ENCODE data around the gene KRT12.
"Not testable (repeated sequence)": the region's sequence is repeated elsewhere in the genome, so short reads cannot be mapped to it uniquely, and the experiment has no call there.

The KRT12 gene

DNA sequence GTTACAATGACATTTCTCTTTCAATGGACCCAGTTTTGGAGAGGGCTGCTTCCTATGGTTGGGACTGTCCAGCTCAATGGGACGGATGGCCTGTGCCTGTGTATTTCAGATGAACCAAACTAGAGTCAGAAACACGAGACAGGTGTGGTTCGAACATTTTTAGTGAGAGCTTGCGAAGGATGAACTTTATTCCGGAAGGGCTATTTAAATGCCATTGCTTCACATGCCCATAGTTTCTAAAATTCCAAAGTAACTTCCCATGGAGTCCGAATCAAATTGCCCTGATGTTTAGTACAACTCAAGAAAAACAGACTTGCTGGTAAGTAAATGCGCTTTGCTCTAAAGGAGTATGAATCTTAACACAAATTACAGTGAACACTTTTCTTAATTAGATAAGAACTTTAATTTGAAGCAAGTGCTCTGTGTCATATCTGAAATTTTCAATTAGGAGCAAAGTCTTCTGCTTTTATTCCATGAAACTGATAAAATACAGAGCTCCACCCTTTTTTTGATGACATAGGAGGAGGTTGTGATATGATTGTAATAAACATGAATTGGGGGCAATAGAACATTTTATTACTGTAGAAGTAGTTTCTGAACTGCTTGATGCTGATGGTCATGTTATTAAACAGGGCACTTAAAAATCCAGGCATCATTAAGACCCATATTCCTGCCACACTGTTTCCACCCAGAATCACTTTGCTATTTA lies 16.8 kb upstream of the KRT12 start:
- DNase-seq = no peak

DNA sequence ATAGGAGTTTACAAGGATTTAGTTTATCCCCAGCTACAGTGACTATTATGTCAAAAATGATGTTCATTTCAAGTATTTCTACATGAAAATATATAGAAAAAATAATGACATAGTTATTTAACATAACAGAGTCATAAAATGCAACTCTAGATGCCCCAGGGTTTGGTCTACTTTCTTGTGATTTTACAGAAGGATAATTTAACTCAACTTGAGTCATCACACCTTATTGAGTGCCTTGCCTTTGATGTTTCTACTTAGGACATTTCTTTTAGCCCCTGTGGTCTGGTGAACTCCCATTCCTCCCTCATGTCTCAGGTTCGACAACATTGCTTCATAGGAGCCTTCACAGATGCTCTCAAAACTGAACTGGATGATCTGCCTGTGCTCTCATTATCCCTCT lies 16.0 kb upstream of the KRT12 start:
- no peak for DNase-seq

DNA sequence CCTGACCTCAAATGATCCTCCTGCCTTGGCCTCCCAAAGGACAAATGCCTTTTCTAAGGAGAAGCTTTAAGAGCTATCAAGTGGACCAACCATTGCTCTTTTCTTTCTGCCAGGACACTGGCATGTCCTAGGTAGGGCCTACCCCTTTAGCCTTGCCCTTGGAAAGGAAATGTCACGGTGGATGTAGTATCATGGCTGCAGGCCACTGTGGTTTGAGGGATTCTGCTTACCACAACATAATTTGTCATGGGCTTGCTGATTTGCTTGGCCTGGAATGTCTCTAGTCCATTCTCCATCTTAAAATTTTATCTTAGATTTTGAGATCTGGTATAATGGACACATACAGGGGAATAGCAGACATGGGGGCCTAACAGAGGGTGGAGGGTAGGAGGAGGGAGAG lies 12.0 kb upstream of the KRT12 start:
- DNase-seq = no peak

DNA sequence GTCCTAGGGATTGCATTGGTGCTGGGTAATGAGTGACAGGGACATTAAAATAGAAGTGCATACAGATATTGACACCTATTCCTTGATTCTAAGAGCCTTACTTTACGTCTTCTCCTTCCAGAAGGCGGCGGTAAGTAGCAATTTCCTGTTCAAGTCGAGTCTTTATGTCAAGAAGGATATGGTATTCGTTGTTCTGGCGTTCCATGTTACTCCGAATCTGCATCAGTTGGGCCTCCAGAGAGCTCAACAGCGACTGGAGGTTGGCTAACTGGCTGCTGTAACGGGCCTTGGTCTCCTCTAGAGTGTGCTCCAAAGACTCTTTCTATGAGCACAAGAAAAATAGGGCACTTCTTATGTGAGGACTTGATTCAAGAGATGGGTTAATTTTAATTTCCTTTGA lies 11.0 kb upstream of the KRT12 start:
- DNase-seq = no peak

DNA sequence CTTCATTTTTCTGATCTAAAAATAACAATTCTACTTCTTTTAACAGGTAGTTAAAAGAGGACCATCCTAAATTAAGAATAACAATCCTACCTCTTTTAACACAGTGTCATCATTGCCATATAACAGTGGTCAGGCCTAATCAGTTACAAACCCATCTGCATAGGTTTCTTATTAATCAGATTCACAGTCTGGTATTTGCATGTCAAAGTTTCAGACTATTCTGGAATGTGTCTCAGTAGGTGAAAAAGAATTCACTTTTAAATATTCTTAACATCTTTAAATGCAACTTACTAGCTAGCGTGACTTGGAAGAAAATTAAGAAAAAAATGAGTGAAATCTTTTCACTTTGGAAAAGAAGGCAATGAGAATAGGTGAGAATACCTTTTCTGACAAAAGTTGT lies 6.8 kb upstream of the KRT12 start:
- DNase-seq = no peak

DNA sequence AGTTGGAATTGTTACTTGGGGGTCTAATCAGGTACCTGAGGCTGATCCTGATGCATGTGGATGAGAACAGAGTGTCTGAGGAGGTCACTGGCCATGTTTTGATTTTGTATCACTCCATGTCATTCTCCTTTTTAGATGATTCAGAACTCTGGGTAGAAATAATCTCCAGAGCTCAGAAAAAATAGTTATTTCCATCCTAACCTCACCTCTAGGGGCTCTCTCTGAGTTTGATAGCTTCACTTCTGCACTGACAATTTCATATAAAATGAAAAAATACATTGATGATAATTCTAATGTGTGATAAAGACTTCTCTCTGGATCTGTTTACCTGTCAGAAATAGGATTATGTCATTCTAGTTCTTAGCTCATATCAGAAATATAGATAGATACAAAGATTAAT lies 6.2 kb upstream of the KRT12 start:
- no peak for DNase-seq

DNA sequence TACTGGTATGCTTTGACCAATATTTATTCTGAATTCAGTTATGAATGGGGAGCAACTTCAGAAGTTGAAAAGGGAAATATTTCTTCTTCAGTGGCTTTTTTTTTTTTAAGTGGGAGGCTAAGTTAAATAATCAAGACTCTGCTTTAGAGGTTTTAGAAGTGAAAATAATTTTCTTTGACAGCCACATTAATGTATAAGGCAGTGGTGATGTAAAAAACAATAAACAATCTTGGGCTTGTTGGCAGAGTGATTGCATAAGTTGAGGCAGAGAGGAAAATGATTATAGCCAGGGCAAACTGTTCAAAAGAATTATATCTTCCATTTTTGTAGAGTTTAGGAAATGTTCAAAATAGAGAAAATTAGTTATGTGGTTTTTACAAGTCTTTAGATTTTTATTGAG lies 5.4 kb upstream of the KRT12 start:
- no peak for DNase-seq

DNA sequence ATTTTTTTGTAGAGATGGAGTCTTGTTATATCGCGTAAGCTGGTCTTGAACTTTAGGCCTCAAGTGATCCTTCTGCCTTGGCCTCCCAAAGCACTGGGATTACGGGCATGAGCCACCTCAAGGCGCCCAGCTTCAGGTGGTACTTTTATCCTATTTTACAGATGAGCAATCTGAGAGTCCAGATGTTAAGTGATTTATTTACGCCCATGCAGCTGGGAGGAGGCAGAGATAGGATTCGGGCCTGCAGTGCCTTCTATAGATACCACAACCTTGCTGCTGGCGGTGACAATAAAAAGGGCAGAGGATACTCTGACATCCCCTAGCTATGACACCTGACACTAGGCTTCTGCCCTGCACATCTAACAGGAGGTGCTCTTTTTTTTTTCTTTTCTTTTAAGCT lies 4.3 kb upstream of the KRT12 start:
- no peak for DNase-seq

DNA sequence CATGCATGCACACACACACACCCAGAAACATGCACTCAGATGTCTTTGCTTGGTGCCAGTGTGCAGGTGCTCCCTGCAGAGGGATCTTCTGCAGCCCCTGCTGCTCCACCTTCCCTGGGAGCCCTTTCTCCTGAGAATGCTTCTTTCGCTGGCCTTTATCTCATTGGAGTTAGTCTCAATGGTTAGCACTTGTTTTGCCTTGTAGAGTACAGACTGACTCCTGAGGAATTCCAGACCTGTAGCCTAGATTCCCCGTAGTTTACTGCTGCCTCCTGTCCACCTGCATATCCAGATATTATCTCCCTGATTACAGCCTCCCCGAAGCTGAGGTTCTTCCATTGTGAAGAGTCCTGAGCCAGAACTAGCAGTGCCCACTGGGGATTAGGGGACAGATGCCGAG lies 3.1 kb upstream of the KRT12 start:
- DNase-seq = no peak

DNA sequence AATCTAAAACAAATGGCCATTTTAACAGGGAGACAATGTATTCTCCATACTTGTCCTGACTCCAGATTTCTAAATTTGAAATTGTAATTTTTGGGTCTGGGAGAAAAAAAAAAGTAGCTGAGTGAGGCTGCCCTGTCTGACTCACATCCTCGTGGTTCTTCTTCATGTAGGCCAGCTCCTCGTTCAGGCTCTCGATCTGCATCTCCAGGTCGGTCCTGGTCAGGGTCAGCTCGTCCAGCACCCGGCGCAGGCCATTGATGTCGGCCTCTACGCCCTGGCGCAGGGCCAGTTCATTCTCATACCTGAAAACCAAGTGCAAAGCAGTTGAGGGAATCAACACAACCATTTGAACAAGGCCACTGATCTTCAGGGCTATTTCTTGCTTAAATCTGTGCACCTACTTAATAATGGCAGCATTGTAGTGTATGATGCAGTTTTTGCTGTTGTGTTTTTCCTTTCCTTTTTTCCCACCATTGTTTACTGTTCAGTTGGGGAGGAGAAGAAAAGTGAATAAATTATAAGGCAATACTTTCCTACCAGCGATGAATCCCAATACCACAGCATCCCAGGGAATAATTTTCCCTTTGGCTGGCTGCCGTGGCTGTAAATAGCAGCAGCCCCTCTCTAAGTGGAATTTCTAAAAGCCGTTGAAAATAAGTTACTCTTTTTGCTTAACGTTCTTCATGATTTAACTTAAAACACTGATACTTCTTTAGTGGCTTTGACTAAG lies 2.2 kb downstream of the KRT12 start:
- DNase-seq = no peak

DNA sequence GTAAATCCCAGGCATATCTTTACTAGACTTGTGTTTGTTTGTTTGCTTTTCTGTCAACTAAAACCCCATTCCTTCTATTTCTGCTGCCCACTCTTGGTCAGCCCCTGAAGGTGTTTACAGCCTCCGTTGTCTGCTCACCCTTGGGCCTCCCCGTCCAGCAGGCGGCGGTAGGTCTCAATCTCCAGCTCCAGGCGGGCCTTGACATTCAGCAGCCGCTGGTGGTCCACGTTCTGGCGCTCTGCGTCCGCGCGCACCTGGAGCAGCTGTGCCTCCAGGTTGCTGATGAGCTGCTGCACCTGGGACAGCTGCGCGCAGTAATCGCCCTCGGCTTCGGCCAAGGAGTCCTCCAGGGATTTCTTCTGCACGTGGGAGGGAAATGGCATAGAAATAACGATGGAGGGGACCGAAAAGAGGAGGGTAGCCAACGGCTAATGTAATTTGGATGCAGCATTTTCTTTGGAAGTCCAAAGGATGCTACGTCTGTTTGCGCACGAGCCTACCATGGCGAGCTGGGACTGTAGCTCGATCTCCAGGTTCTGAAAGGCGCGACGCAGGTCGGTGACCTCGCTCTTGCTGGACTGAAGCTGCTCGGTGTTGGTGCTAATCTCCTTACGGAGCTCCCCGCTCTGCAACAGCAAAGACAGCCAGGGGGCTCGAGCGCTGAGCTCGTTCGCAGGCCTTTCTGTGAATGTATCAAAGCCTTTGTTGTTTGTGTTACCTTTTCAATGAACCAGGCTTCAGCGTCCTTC lies 3.9 kb downstream of the KRT12 start:
- DNase-seq = no peak

DNA sequence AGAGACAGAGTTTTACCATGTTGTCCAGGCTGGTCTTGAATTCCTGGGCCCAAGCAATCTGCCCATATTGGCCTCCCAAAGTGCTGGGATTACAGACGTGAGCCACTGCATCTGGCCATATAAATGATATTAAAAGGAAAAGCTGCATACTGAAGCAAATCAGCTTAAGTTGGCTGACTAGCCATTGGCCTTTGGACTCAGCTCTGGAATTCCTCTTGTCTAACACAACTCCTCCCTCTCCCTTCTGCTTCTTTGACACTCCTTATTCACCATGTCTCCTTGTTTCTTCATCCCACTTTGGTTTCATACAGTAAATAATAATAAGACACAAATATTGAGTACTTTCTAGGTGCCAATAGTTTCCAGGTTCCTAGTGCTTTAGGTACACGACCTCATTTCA lies 7.5 kb downstream of the KRT12 start:
- DNase-seq = no peak

DNA sequence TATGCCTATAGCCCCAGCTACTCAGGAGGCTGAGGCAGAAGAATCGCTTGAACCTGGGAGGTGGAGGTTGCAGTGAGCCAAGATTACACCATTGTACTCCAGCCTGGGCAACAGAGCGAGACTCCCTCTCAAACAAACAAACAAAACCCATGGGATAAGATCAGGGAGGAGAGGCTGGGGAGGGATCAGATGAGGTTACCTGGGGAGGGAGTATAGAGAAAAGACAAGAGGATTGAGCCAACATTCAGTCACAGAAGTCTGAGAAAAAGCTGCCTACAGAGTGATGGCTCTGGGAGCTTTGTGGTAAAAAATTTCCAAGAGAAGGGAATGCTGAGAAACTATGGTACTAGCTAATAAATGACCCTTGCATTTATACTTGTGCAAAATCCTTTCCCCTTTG lies 8.4 kb downstream of the KRT12 start:
- not testable (repeated sequence) for DNase-seq

DNA sequence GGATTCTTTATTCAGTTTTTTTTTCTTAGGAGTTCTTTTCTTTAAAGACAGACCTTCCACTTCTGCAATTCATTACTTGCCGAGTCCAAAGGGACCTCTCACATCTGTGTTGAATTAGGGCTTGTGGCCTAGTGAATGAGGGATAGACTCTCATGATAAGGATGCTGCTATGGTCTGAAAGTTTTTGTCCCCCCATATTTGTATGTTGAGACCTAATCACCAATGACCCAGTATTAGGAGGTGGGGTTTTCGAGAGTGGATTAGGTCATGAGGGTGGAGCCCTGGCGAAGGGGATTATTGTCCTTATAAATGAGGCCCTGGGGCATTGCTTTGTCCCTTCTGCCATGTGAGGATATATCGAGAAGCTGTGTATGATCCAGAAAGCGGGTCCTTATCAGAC lies 9.5 kb downstream of the KRT12 start:
- DNase-seq = no peak

DNA sequence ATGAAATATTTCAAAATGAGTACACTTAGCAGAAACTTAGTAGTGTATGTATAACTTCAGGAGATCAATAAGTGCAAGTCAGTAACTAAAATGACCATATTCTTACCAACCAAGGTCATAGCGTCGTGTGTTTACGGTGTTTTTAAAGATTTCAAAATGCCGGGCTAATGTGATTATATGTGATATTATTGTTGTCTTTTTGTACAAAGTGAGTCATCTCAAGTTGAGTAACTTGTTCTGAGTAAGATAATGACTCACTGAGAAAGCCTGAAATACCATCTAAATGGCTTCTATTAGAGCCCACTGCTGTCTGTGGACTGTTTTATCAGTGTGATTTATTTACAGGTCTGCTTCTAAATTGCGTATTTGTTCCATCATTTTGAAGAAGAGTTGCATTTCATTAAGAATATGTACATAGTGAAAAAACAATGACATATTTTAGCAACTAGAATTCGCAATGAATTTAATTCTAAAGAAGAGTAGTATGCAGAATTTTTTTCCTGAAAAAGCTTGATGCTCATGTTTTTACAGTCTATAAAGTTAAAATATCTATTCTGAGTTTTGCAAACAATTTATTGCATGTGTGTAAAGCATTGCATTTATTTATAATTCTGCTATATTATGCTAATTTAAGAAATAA lies 12.7 kb downstream of the KRT12 start:
- peak; percentile 73 for DNase-seq

DNA sequence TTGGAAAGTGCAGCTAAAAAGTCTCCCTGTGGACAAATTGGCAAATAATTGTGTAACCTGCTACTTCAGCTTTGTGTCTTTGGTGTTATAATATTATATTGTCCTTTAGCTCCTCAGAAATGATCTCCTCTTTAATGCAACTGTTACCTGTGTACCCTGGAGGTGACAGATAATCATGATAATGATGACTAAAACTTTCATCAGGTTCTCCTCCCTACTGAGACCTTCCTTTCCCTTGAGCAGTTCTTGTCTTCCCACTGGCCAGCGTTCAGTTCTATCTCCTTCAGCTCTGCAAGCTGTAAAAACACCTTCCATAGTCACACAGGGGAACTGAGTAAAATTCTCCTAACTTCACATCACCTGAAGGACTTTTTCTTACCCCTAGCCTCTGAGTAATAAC lies 14.7 kb downstream of the KRT12 start:
- DNase-seq = no peak

DNA sequence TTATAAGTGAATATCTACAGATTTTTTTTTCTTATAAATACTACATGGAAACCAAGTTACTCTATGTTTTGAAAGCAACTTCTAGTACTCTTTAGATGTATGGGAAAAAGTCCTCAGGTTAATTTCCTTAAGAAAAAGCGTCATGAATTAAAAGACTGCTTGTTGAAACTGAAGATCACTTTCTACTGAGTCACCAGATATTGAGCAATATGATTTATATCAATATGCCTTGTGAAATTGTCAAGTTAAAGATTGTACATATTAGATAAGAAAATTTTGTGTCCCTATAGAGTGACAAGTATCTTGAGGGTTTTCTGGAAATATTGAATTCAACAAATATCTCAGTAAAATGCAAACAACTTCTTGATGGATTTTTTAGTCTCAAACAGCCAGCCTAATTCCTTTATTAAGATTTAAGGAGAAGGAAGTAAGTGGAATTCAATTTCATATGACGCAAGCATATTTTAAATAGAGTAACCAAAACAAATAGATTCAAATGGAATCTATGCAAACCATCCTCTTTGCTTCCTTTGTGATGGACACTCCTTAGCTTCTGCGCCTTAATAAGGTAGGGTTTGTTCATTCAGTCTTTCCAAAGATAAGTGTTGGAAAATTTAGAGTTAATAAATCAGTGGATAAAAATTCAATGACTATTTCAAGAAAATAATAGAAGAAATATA lies 16.6 kb downstream of the KRT12 start:
- no peak for DNase-seq

DNA sequence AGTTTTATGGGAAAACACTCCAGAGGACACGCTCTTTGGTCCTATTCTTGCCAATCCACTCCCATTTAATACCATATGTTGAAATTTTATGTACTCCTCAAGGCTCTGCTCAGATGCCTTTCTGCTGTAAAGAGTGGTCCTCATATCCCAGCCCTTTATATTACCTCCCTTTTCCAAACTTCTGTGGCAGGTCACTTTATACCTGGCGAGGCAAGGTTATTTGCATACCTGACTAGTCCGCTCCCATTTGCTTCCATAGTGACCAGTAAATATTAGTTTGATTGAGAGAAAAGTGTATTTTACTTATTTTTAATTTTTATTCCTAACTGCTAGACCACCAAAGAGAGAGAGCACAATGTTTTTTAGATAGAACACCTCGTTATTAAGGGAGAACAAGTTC lies 17.3 kb downstream of the KRT12 start:
- DNase-seq = no peak

DNA sequence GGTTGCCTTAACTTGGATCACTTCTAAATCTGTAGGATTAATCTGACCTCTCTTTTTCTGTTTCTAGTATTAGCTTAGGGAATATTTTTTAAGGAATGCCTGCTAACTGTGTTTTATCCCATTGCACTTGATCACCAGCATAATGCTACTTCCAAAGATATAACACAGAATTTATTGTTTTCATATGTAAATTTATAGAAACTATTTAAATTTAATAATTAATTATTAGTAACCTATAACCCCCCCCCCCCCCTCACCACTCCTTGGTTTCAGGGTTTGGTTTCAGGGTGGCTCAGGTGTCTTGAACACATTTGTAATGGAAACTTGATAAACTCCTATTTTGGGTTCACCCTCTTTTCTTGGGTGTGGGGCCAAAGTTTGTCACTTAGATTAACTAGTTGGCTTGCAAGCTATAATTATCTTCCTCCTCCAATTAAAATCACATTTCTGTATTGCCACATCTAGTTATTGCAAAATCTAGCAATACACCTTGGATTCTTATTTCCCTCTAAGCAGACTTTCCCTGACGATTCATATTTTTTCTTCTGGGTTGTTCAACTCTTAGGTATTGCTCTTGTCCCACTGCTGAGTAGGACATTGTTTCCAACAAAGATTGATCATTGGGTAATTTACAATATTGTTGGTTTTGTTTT lies 18.3 kb downstream of the KRT12 start:
- no peak for DNase-seq

DNA sequence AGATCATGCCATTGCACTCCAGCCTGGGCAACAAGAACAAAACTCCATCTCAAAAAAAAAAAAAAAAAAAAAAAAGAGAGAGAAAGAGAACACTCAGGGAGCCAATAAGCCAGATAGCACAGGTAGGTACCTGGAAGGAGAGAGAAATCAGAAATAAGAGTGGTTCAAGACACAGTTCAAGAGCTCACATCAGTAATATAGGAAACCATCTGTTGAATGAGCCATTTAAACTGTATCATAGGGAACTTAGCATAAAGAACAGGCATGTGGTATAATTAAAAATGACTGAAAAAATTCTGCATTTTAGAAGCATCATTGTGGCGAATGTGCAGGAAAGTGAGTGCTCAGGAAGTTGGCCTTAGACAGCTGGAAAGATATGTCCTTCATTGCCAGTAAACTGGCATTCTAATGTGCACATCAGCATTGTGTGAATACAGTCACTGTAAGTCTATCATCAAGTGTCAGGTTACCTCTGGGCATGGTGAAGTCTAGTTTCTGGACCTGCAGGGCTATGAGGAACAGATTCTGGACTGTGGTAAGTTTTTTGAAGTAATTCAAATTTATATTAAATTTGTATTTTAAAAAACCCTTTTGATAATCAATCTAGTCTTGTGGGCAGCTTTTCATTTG lies 20.4 kb downstream of the KRT12 start:
- DNase-seq = no peak

DNA sequence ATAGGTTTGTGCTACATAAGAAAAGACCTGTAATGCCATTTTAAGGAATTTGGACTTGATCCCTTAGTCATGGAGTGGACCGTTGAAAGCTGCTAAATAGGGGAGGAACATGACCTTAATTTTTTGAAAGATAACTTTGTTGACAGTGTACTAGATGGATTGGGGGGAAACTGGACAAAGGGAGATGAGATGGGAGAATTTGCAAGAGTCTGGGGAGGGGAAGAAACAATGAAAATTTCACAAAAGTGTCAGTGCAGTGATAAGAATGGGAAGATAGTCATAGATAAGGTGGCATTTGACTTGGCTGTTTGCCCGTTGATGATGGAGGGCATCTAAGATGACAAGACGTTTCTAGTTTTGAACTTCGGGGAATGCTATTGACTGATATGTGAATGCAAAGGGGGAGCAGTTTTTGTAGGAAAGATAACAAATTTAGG lies 22.3 kb downstream of the KRT12 start:
- no peak for DNase-seq

DNA sequence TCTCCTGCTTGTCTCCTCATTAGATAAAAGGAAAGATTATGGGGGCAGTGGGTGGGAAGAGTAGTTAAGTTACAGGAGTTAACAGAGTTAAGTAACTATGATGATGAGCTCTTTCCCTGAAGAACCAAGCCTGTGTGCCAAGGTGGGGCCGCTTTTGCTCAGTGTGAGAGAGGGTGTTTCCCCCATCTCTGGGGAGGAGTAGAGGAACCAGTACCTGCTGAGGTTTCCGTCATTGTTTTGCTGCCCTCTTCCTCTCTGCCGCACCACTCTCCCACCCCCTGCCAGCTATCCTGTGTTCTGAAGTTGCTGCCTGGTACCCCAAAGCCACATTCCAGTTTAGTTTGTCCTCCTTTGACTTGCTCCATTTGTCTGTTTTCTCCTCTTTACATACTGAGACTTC lies 23.8 kb downstream of the KRT12 start:
- DNase-seq = no peak

All from suppressor macrophage treated with lipopolysaccharide for 4 hours (primary cell).